H1 (cell line): ENCODE measurements around the gene DIP2C. TPM values are rescaled to one million over a fixed set of nuclear protein-coding genes. Genes with fewer than 3 reads are reported as not detected.

Experiments used
- CTCF ChIA-PET: fragments of 300-600 bp; sonication (Branson Sonifier 250); formaldehyde crosslinking; loops from one replicate; lab custom pipeline; 2021; ENCODE audit not compliant: partially characterized antibody; lab: Charles Lee
- POLR2A ChIA-PET: fragments of 300-600 bp; sonication (Branson Sonifier 250); formaldehyde crosslinking; loops from one replicate; lab custom pipeline; 2021; ENCODE audit warnings: inconsistent platforms; ENCODE audit not compliant: partially characterized antibody; lab: Charles Lee
- DNase-seq, 2 experiments: peaks; one replicate each; pipeline versions ENCODE4 v3.0.0 to v3.0.0-alpha.2; 2010 to 2022; ENCODE audit warnings: low spot score in 2 of 2, low read depth in 1 of 2, mixed read lengths in 1 of 2
- FAIRE-seq: peaks from 2 replicates; lab custom pipeline; 2011; peaks lifted over from hg19 to GRCh38; lab: Jason Lieb, UNC
- H2AFZ ChIP-seq: 2 replicates; pipeline ENCODE4 v1.8.1; 2012; ENCODE audit warnings: low read length, inconsistent platforms
- H2AK5ac ChIP-seq: 2 replicates; pipeline ENCODE4 v1.6.1; 2013; ENCODE audit warnings: low read depth, low read length
- H2BK120ac ChIP-seq: replicated peaks from 2 replicates; pipeline ENCODE3; 2013; ENCODE audit warnings: low read depth, low read length, inconsistent platforms
- H2BK12ac ChIP-seq: 2 replicates; pipeline ENCODE4 v1.6.1; 2013; ENCODE audit warnings: low read depth, low read length
- H2BK15ac ChIP-seq: 2 replicates; pipeline ENCODE4 v1.6.1; 2013; ENCODE audit warnings: low read length
- H2BK20ac ChIP-seq: 2 replicates; pipeline ENCODE4 v1.6.1; 2013; ENCODE audit warnings: low read length
- H2BK5ac ChIP-seq: 2 replicates; pipeline ENCODE4 v1.6.1; 2013; ENCODE audit warnings: low read depth, low read length
- H3K14ac ChIP-seq: 2 replicates; pipeline ENCODE4 v1.6.1; 2013; ENCODE audit warnings: inconsistent platforms; ENCODE audit not compliant: insufficient read length
- H3K18ac ChIP-seq: 2 replicates; pipeline ENCODE4 v1.6.1; 2013; ENCODE audit warnings: low read length; ENCODE audit errors: extremely low read depth
- H3K23ac ChIP-seq: 2 replicates; pipeline ENCODE4 v1.6.1; 2013; ENCODE audit warnings: inconsistent platforms; ENCODE audit not compliant: insufficient read length
- H3K23me2 ChIP-seq: 2 replicates; pipeline ENCODE4 v1.6.1; 2013; ENCODE audit warnings: low read depth, low read length
- H3K27ac ChIP-seq: 2 replicates; pipeline ENCODE4 v1.6.1; 2011; ENCODE audit warnings: low read depth, low read length, inconsistent platforms
- H3K27me3 ChIP-seq, 4 experiments: replicated peaks in 1 of 4; 1 replicate in 1 of 4; 2 replicates in 3 of 4; pipeline versions ENCODE4 v1.6.1 to v1.8.1; 2011 to 2013; ENCODE audit warnings: low read length in 3 of 4, mild to moderate bottlenecking in 3 of 4, inconsistent platforms in 2 of 4, mixed read lengths in 2 of 4, moderate library complexity in 1 of 4; ENCODE audit not compliant: control insufficient read depth in 3 of 4, insufficient read depth in 3 of 4; ENCODE audit errors: extremely low read depth in 1 of 4
- H3K36me3 ChIP-seq, 4 experiments: 2 replicates each; pipeline versions ENCODE4 v1.6.1 to v1.8.1; 2011 to 2013; ENCODE audit warnings: mild to moderate bottlenecking in 4 of 4, low read length in 3 of 4, moderate library complexity in 2 of 4, control low read depth in 1 of 4, inconsistent platforms in 1 of 4; ENCODE audit not compliant: insufficient read depth in 4 of 4, control insufficient read depth in 2 of 4
- H3K4ac ChIP-seq: replicated peaks from 2 replicates; pipeline ENCODE3; 2013; ENCODE audit warnings: low read length, low read depth, mixed read lengths, inconsistent platforms; ENCODE audit not compliant: insufficient read length
- H3K4me1 ChIP-seq, 4 experiments: replicated peaks in 1 of 4; 1 replicate in 1 of 4; 2 replicates in 3 of 4; pipeline versions ENCODE4 v1.6.1 to v1.8.1; 2011 to 2013; ENCODE audit warnings: low read length in 3 of 4, inconsistent platforms in 2 of 4, mixed read lengths in 1 of 4; ENCODE audit not compliant: insufficient read depth in 4 of 4, control insufficient read depth in 3 of 4
- H3K4me2 ChIP-seq, 2 experiments: 2 replicates each; pipeline versions ENCODE4 v1.6.1 to v1.8.1; 2011 to 2013; ENCODE audit warnings: low read depth in 2 of 2, low read length in 2 of 2, control low read depth in 1 of 2, inconsistent platforms in 1 of 2, mild to moderate bottlenecking in 1 of 2; ENCODE audit not compliant: insufficient read depth in 1 of 2
- H3K4me3 ChIP-seq, 4 experiments: fragments of 200-600, 300-600 bp in 1 of 4; sonication (generic), shearing (Covaris generic), sonication (Bioruptor Twin) in 1 of 4; 2 replicates each; pipeline versions ENCODE4 v1.5.1 to v1.8.1; 2011 to 2016; ENCODE audit warnings: low read length in 4 of 4, low read depth in 3 of 4, control low read depth in 2 of 4, inconsistent platforms in 2 of 4, mild to moderate bottlenecking in 2 of 4, mixed read lengths in 1 of 4, moderate library complexity in 1 of 4; ENCODE audit not compliant: insufficient read depth in 2 of 4; ENCODE audit errors: extremely low read depth in 1 of 4
- H3K56ac ChIP-seq: replicated peaks from 2 replicates; pipeline ENCODE3; 2013; ENCODE audit warnings: low read depth, mild to moderate bottlenecking, mixed read lengths, low read length, inconsistent platforms; ENCODE audit not compliant: insufficient read length
- H3K79me1 ChIP-seq: 2 replicates; pipeline ENCODE4 v1.6.1; 2013; ENCODE audit warnings: low read depth, low read length, control low read depth
- H3K79me2 ChIP-seq, 2 experiments: 2 replicates each; pipeline versions ENCODE4 v1.6.1 to v1.8.1; 2012 to 2013; ENCODE audit warnings: low read length in 2 of 2, mild to moderate bottlenecking in 2 of 2, inconsistent platforms in 1 of 2; ENCODE audit not compliant: insufficient read depth in 2 of 2, control insufficient read depth in 1 of 2
- H3K9ac ChIP-seq, 4 experiments: replicated peaks in 1 of 4; 1 replicate in 1 of 4; 2 replicates in 3 of 4; pipeline versions ENCODE4 v1.6.1 to v1.8.1; 2011 to 2013; ENCODE audit warnings: low read depth in 3 of 4, low read length in 3 of 4, control low read depth in 2 of 4, mild to moderate bottlenecking in 2 of 4, moderate library complexity in 2 of 4, inconsistent platforms in 1 of 4; ENCODE audit errors: extremely low read depth in 1 of 4
- H3K9me3 ChIP-seq, 2 experiments: 2 replicates each; pipeline versions ENCODE4 v1.6.1 to v1.8.1; 2012 to 2013; ENCODE audit warnings: mild to moderate bottlenecking in 2 of 2, moderate library complexity in 2 of 2, control low read depth in 1 of 2, inconsistent platforms in 1 of 2, low read depth in 1 of 2, low read length in 1 of 2, mixed read lengths in 1 of 2; ENCODE audit not compliant: insufficient read depth in 2 of 2
- H4K20me1 ChIP-seq, 2 experiments: replicated peaks in 1 of 2; 2 replicates each; pipeline versions ENCODE3 to v1.8.1; 2011 to 2013; ENCODE audit warnings: inconsistent platforms in 2 of 2, low read length in 2 of 2, mild to moderate bottlenecking in 1 of 2; ENCODE audit not compliant: insufficient read depth in 2 of 2, control insufficient read depth in 1 of 2
- H4K5ac ChIP-seq: 2 replicates; pipeline ENCODE4 v1.6.1; 2013; ENCODE audit warnings: low read length, low read depth, mixed read lengths, inconsistent platforms; ENCODE audit not compliant: insufficient read length
- H4K8ac ChIP-seq: 2 replicates; pipeline ENCODE4 v1.8.0; 2013; ENCODE audit warnings: mild to moderate bottlenecking, moderate library complexity, low read length, inconsistent platforms; ENCODE audit not compliant: insufficient read depth; ENCODE audit errors: extremely low read depth
- H4K91ac ChIP-seq: replicated peaks from 2 replicates; pipeline ENCODE3; 2013; ENCODE audit warnings: low read length, mixed read lengths, inconsistent platforms; ENCODE audit not compliant: insufficient read length
- BCL11A ChIP-seq, 2 experiments: IDR thresholded peaks; one replicate each; pipeline ENCODE4 v1.6.1; 2011; ENCODE audit warnings: low read depth in 2 of 2, low read length in 2 of 2, mild to moderate bottlenecking in 2 of 2
- CTBP2 ChIP-seq: IDR thresholded peaks from 2 replicates; pipeline ENCODE4 v1.7.0; 2011; ENCODE audit warnings: borderline replicate concordance, mild to moderate bottlenecking, moderate library complexity, mixed read lengths, low read length; ENCODE audit not compliant: insufficient read depth, insufficient read length
- WGBS, 2 experiments: shearing (Covaris generic) in 1 of 2; methylation state at CpG; one replicate each; pipeline versions ENCODE4 v1.1.6 to v1.1.7; 2013 to 2015; ENCODE audit warnings: low lambda C conversion rate in 2 of 2, mixed read lengths in 2 of 2, inconsistent platforms in 1 of 2, low coverage in 1 of 2, missing lambda C conversion rate in 1 of 2; ENCODE audit not compliant: insufficient replicate concordance in 2 of 2, insufficient coverage in 1 of 2, insufficient read length in 1 of 2; ENCODE audit errors: extremely low coverage in 1 of 2, missing lambda C conversion rate in 1 of 2; 5-methylcytosine and 5-hydroxymethylcytosine counted together
- polyA plus RNA-seq, 7 experiments: library from polyadenylated mRNA; depleted of rRNA in 3 of 7; stranded (reverse) in 5 of 7; unstranded in 2 of 7; fragments of >200 nt in 5 of 7; fragments of 200-250 nt in 2 of 7; gene quantifications; 1 replicate in 5 of 7; 2 replicates in 1 of 7; 4 replicates in 1 of 7; pipeline versions ENCODE4 v1.2.1 to v1.2.3, GENCODE V29; 2011 to 2013; ENCODE audit warnings: missing spikeins in 2 of 7, mixed read lengths in 2 of 7
- total RNA-seq: library from RNA; stranded (reverse); fragmentation: NEBNext Ultra II Directional; extraction: Animal tissue kit (Norgen Biotek cat#: 25700); gene quantifications from 2 replicates; pipeline ENCODE4 v1.2.1, GENCODE V29; 2021
- TF ChIP-seq, protein P1 (sequence below): IDR thresholded peaks from 2 replicates; pipeline ENCODE4 v1.6.1; 2011; ENCODE audit warnings: low read length, improper control_type of control experiment

DIP2C gene
- total and polyA plus RNA-seq, 2 of the 8 experiments (the other 6 are each of a cell fraction or from before 2014, with no cell fraction given): 3.8 to 9.3 TPM

DNA sequence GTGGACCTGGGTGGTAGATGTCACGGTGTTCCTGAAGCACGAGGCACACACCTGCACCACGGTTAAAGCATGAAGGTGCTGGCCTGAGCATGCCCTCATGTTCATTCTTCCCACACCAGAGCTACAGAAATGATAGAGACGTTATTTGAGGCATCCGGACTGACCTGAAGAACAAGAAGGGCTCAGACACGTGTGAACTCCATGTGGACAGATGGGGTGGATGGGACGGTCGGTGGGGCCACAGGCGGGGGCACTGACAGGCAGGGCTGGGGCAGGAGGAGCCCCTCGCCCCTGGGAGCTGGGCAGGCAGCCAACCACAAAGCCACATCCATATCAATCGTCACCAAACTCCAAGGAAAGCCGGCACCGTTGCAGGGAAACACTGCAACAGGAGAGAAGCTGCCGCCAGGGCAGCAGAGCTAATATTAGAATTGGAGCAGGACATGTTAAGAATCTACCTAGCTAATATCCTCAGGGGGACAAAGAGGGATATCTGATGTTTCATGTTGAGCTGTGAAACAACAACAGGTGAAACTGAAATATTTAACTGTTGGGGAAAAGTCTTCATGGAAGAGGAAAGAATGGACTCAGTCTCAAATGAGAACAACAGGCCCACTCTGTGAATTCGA, 37.8 kb upstream of the DIP2C start:
- H2BK15ac ChIP-seq: no peak overlapping the region
- H3K9ac ChIP-seq: no peak overlapping the region
- H3K14ac ChIP-seq: no peak overlapping the region
- H3K4me3 ChIP-seq: no peak overlapping the region
- TF ChIP-seq CTBP2: no peak
- TF ChIP-seq, protein P1, sequence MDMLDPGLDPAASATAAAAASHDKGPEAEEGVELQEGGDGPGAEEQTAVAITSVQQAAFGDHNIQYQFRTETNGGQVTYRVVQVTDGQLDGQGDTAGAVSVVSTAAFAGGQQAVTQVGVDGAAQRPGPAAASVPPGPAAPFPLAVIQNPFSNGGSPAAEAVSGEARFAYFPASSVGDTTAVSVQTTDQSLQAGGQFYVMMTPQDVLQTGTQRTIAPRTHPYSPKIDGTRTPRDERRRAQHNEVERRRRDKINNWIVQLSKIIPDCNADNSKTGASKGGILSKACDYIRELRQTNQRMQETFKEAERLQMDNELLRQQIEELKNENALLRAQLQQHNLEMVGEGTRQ: no peak
- no peak for TF ChIP-seq BCL11A (IDR thresholded peaks at IDR 0.05; ENCODE audit: low read depth in 2 of 2, low read length in 2 of 2)
- H3K79me2 ChIP-seq: no peaks in the 10 kb centered on the region
- no peak overlapping the region for H2BK20ac ChIP-seq
- no peaks in the 10 kb centered on the region for H3K36me3 ChIP-seq
- FAIRE-seq: no peak
- no peaks in the 10 kb centered on the region for H3K23me2 ChIP-seq
- H3K18ac ChIP-seq: no peak overlapping the region
- no peak overlapping the region for H3K23ac ChIP-seq
- H2BK5ac ChIP-seq: no peak overlapping the region; the same call in 1 of the 2 replicates
- peaks cover 0 to 3% of the 10 kb centered on the region in 2 experiments; a peak in 1 of 4 replicates for H3K9me3 ChIP-seq
- no peak overlapping the region for H2AK5ac ChIP-seq
- ChIA-PET CTCF (interaction anchor here (2.0 kb wide), 1 partner anchor 216 kb away, joined by 7 read pairs; no protein-coding TSS in a partner anchor), POLR2A (no interaction called here)
- H3K79me1 ChIP-seq: no peaks in the 10 kb centered on the region
- no peak overlapping the region for H3K4ac ChIP-seq
- H3K4me1 ChIP-seq: peaks cover 0 to 4% (median 0%) of the 10 kb centered on the region in 4 experiments; a peak in 2 of 7 replicates
- H3K27ac ChIP-seq: no peak overlapping the region
- no peak overlapping the region for H4K5ac ChIP-seq
- no peak overlapping the region for H3K4me2 ChIP-seq
- H2BK120ac ChIP-seq: no peak overlapping the region
- H2BK12ac ChIP-seq: no peak overlapping the region; the same call in 1 of the 2 replicates
- H4K8ac ChIP-seq: peak overlapping the region; percentile 51; the same call in 1 of the 2 replicates
- no peak for DNase-seq
- 88% methylated on average over 15 of the region's 15 CpGs; no CpG with 5 or more reads in 1 of the 2 experiments for WGBS, 2 experiments
- H2AFZ ChIP-seq: no peak overlapping the region
- H4K91ac ChIP-seq: no peak overlapping the region
- H3K27me3 ChIP-seq: no peaks in the 10 kb centered on the region
- no peak overlapping the region for H3K56ac ChIP-seq
- H4K20me1 ChIP-seq: peaks cover 0 to 2% of the 10 kb centered on the region in 2 experiments
